Activated T-cell treated with anti-CD3 and anti-CD28 coated beads for 48 hours (primary cell): ENCODE measurements around the gene LGALS7.

Experiments used
- DNase-seq: peaks from one replicate; pipeline ENCODE4 v3.0.0-alpha.2; 2020; ENCODE audit warnings: low read depth

LGALS7 gene

DNA sequence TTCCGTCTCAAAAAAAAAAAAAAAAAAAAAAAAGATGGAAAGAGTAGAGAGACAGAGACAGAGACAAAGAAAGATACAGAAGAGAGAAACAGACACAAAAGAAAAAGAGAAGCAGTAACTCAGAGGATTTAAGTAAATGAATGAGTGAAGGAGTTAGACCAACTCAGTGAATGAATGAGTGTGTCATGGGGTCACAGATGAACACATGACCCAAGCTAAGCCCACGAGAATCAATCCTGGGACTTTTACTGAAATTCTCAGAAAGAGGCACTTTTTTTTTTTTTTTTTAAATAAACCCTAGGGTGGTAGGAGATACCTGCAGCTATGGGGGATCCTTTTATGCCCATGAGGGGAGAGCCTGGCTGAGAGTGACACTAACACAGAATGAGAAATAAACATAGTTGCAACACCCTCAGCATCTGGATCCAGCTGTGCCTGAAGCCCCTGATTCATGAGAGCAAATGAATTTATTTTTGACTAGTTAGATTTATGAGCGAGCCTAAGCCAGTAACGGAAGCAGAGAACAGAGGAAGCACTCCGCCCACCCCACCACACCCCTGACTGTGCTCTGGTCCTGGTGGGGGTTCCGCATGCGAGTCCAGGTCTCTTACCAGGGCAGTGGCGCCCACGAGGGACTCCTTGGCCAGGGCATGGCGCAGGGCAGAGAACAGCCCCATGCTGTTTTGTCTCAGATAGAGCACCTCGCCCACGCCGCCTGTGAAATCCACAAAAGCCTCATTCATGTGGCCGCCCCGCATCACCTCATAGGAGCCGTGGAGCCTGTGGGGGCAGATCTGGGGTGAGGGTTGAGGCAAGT, 33.7 kb downstream of the LGALS7 start:
- no peak for DNase-seq

DNA sequence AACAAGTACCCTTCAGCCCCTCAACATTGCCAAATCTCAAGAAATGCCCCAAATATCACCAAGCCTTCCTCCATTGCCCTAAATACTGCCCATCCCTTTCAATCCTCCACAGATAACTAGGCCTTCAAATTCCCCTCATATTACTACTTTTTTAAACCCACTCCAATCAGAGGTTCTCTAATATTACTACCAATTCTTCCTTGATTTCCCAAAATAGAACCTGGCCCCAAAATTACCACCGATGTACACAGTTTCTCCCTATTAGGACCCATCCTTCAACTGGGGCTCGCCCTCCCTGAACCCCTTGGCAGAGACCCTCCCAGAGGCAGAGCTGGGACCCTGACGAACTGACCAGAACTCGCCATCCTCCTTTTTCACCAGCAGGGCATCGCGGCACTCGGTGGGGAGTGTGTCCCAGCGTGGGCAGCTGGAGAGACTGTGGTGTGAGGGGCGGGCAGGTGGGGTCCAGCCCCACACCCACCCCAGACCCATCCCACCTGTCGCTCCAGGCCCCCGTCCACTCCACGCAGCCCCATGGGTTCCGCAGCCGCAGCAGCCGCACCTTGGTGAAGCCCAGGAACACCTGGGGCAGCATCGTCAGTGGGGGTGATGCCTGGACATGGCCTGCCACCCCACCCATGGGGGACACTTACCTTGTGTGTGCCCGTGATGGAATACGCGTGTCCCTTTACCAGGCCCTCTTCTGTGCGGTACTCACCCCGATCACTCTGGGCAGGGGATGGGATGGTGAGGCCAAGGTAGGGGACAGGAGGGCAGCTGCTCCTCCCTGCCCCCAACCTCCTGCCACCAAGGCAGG, 35.2 kb downstream of the LGALS7 start:
- no peak for DNase-seq

DNA sequence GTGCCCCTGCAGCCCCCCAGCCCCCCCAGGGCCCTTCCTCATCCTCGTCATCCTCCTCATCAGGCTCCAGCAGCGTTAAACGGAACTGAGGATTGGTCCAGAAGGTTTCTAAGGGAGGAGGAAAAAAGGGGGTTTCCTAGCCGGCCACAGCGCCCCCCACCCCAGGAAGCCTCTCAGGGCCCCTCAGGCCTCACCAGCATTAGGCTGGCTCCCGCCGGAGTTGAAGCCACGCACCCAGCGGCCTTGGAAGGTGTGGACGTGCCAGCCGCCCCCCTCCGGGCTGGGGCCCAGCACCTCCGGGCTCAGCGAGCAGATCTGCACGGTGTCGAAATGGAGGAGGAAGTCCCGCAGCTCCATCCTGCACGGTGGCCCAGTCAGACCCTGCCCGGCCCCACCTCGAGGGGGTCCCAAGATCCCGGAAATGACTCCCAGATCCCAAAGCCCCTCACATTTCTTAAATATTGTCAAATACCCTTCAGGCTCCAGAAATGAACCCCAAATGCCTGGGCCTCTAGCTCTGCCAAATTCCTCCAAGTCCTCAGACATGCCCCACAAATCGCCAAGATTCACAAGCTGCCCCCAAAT, 35.9 kb downstream of the LGALS7 start:
- no peak for DNase-seq

DNA sequence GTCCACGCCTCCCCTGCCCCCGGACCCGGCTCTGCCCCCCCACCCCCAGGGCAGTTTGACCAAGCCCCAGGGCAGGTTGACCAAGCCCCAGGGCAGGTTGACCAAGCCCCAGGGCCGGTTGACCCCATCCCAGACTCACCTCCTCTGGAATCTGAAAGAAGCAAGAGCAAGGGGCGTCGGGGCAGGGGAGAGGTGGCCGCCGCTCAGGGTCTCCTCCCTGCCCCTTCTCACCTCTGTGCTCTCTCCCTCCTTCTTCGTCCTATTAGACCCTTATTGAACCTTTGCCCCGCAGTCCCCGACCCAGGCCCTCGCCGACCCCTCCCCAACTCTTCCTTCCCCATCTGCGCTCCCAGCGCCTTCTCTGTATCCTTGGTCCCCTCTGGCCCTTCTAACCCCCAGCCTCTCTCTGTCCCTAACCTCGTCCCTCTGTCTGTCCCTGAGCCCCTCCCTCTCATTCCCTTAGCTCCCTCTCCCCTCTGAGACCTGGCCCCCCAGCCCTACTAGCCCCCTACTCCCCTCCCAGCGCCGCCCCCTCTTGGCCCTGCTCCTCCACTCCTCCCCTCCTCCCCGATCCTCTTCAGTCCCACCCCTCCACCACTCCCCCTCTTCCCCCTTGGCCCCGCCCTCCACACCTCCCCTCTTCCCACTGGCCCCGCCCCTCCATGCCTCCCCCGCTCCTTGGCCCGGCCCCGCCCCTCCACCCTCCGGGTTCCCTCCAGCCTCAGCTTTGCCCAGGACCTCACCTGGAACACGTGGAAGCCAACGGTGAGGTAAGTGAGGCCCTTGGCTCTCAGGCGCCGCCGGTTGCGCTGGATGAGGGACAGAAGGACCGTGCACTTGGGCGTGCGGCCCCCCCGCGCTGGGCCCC, 36.7 kb downstream of the LGALS7 start:
- peak; percentile 66 for DNase-seq

DNA sequence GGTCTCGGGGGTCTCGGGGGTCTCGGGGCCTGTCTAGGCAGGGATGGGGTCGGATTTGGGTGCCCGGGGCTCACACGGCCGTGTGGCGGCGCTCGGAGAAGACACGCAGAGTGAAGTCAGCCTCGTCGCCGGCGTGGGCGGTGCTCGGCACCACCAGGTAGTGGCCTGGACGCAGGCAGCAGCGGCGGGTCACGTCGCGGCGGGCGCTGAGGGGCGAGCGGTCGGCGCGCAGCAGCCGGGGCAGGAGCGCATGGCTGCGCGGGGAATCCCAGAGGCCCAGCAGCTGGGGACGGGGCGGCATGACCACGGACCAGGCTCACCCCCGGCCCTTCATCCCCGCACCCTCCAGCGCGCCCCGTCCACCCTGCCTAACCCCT, 37.3 kb downstream of the LGALS7 start:
- DNase-seq, result peak; percentile 55

DNA sequence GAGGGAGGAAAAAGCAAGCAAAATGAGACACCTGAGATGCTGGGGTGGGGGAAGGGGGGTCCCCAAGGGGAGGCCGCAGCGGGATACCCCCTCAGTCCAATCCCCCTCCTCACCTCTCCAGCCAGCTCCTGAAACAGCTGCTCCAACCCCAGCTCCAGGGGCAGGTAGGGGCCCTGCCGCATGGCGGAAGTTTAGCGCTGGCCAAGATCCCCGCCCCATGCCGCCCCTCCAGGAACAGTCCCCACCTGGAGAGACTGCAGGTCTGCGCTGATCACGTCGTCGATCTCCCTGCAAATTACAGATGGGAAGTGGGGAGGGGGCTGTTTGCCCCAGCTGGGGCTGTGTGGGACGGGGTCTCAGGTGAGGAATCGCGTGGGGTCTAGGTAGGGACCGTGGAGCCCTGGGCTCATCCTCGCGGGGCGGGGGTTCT, 38.0 kb downstream of the LGALS7 start:
- no peak for DNase-seq

DNA sequence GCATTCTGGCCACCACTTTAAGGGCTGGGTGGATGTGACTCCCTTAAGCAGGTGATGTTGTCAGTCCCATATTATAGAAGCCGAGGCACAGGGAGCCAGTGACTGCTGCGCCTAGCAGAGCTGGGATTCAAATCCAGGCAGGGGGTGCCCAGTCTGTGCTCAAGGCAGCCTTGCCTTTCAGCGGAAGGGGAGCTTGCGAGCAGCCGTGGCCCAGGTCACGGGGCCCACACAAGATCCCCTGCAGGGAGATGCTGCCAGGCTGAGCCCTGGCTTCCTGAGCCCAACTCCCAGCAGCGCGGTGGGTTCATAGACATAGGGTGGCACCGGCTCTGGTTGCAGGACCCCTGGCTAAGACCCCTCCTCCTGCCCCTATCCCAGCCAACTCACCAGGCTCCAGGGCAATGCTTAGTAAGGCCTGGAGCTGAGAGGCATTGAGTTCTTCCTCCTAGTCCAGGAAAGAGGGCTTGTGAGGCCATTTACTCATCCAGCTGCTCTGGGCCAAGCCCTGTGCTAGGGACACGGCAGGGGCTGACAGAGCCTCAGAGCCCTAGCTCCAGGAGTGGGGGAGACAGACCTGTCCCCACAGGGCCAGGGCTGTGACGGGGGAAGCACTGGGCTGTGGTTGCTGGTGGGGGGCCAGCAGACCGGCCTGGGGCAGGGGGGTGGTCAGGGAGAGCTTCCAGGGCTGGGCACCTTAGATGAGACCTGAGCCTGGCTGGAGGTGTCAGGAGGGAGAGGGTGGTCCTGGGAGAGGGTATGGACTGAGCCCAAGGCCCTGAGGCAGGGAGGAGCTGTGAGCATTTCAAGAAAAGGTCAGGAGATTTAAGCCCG, 38.7 kb downstream of the LGALS7 start:
- DNase-seq, result no peak

DNA sequence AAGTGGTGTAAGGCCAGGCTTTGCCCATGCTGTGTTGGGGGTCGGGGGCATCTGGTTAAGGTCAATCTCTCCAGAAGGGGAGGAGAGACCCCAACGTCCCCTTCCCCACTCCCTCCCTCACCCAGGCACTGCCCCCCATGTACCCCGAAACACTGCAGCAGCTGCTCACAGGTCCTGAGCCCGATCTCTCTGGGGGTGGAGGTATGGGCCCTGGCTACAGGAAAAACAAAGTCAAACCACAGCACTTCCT, 39.2 kb downstream of the LGALS7 start:
- no peak for DNase-seq

DNA sequence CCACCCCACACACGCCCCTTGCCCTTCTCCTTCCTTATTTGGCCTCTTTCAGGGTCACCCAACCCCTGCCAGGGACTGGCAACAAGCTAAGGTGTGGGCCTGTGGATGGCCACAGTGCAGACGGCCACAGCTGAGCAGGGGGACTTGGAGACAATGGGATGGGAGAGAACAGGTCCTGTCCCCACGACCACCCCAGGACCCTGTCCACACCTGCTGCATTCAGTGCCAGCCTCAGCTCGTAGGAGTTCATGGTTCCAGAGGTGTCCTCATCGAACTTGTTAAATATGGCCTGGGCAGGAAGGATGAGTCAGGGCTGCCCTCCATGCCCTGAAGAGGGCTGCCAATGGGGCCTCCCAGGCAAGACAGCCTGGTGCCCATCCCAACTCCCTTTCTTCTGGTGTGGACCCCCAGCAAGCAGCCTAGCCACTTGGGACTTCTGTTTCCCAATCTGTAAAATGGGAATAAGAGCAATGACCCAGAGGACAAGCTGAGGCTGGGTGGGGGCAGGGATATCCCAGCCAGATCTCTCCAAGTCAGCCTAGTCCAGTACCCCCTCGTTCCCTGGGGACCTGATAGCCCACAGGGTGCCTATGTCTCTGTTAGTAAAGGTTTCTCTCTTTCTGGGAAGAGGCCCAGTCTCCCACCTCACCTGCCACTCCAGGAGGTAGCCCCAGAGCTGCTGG, 39.7 kb downstream of the LGALS7 start:
- no peak for DNase-seq

DNA sequence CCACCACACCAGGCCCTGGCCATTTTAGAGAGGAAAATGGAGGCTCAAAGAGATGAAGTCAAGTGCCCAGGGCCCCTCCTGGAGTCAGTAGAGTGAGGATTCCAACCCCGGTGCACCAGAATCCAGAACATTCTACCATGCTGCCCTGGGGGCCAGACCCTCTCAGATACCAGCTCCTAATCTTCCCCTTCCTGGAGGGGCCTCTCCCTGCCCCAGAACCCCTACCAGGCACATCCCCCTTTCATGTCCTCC, 40.1 kb downstream of the LGALS7 start:
- DNase-seq, result no peak

DNA sequence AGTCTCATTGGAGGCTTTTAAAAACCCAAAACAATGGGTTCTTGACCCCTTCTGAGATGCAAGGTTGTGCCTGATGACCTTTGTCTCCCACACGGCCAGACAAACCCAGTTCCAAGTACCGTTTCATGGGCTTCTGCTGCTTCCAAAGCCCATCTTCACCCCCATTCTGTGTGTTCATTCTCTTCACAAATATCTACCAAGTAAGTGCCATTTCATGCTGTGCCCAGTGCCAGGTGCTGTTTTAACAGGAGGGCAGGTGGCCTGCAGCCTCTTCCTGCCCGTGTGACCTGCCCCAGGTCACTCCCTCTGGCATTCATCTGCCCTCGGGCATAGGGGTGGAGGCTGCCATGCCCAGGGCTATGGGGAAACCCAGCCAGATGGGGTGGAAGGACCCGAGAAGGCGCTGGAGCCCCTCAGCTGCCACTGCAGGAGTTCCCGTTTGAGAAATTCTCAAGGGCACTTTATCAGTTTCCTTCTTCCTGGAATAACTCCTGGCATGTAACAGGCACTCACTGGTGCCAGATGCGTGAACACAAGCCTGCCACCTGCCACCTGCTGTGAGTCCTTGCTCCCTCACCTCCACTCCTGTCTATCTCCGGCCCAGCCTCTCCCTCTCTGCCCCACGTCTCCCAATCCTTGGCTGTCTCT, 41.5 kb downstream of the LGALS7 start:
- DNase-seq, result no peak

DNA sequence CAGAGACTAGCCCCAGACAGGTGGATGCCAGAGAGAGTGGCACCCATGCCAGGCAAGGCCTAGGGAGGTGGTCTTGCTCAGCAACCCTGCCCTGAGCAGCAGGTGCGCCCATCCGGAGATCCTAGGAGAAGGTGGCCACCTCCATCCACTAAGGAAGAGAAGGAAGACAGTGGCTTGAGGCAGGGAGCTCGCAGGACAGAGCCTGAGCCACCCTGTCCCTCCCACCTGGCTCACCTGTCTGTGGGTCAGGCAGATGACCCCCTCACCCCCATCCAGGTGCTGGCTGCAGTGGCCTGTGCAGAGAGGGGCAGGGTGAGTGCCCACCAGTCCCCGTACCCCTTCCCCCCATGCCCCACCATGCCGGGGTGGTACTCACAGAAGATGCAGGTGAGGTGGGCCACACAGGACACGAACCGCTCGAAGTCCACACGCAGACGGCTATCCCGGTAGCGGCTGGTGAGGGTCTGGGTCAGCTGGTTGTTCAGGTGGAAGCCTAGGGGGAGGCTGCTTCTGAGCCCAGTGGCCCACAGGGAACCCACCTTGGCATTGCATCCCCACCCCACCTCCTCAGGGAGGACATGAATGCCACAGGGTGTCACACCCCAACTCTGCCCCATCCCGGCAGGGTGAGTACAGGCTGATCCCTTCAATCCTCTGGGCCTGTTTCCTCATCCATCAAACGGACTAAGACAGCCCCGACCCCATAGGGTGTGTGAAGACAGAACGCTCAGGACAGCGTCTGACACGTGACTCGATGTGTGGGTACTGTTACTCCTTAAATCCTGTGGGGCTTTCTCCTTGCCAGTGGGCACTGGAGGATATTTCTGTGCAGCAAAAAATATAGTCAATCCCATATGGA, 42.4 kb downstream of the LGALS7 start:
- DNase-seq, result no peak

DNA sequence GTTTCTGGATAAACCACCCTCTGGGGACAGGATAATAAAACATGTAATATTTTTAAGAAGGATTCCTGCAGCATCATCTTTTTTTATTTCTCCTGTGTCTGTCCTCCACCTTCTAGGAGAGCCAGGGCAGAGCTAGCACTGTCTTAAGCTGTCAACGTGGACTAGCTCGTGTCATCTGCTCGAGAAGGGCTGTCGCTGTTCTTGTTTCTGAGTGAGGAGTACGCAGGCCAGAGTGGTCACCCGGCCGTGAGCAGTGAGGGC, 42.9 kb downstream of the LGALS7 start:
- no peak for DNase-seq

DNA sequence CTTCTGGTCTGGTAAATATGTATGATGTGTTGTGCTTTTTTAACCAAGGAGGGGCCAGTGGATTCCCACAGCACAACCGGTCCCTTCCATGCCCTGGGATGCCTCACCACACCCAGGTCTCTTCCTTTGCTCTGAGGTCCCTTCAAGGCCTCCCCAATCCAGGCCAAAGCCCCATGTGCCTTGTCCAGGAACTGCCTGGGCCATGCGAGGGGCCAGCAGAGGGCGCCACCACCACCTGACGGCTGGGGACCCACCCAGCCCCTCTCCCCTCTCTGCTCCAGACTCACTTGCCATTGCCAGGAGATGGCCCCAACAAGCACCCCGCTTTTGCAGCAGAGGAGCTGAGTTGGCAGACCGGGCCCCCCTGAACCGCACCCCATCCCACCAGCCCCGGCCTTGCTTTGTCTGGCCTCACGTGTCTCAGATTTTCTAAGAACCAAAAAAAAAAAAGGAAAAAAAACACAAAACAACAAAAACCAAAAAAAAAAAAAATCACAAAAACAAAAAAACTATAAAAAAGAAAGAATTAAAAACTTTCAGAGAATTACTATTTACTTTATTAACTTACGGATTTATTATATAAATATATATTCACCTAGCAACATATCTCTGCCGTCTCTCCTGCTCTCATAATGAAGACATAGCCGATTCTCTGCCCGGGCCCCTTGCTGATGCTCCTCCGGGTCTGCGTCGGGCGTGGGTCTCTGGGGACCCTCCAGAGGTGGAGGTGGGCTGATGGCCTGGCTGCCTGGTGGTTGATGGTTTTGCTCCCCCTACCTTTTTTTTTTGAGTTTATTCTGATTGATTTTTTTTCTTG, 43.5 kb downstream of the LGALS7 start:
- DNase-seq, result peak; percentile 78

DNA sequence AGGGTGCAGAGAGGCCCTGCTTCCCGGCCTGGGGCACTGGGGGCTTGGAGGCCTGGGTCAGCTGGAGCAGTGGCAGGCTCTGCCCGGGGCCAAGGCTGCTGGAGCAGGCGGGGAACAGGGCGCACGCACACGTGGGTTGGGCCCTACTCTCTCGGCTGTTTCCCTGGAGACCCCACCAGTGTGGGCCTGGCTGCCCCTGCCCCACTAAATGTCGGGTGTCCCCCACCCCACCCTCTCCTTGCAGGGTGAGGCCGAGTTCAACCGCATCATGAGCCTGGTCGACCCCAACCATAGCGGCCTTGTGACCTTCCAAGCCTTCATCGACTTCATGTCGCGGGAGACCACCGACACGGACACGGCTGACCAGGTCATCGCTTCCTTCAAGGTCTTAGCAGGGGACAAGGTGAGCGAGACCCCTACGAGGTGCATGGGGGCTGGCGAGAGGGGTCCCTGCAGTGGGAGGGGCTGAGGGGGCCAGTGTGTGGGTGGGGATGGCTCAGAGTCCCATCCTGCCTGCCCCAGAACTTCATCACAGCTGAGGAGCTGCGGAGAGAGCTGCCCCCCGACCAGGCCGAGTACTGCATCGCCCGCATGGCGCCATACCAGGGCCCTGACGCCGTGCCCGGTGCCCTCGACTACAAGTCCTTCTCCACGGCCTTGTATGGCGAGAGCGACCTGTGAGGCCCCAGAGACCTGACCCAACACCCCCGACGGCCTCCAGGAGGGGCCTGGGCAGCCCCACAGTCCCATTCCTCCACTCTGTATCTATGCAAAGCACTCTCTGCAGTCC, 44.4 kb downstream of the LGALS7 start:
- DNase-seq, result no peak

DNA sequence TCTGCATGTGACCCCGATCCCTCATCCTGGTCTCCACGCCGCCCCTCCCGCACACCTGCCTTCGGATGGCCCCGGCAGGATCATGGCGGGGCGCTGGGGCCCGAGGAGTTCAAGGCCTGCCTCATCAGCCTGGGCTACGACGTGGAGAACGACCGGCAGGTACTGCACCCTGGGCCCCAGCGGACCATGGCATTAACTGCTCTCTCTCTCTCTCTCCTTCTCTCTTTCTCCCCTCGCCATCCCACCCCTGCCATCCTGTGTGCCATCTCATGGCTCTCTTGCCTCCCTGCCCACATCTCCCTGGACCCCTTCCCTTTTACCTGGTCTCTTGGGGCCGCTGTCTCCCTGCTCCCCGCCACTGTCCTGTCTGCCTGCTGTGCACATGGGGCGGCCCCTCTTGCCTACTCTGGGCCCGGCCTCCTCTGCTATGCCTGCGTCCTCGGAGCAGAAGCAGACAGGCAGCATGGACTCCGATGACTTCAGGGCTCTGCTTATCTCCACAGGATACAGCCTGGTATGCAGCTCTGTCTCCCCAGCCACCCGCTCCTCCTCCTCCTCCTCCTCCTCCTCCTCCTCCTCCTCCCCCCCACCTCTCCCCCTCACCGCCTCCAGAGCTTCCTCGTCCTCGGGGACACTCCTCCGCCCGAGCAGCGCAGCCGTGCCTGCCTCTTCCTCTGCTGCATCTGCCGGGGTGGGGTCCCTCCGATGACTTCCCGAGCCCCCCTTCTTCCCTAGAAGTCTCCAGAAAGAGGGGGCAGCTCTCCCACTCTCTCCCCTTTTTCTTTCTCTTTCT, 45.3 kb downstream of the LGALS7 start:
- no peak for DNase-seq

DNA sequence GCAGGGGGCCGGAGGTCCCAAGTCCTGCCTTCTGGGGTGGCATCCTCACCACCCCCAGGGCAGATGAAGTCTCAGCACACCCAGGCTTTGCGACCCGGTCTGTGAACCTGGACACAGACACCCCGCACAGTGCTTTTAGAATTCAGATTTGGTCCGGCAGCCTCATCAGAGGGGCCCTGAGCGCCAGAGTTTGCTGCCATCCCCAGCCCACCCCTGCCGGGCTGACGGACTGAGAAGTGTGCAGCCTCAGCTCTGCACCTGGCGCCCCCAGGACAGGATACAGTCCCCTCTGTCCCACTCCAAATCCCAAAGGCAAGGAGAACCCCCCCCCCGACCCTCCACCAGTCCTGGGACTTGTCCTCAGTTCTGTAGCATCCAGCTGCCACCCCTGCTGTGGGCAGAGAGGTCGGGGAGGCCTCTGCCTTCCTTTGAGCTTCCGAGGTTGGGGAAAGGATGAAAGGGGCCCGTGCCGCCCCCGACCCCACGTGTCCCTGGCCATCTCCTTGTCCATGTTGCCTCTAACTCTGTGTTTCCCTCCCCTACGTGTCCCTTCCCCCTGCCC, 45.9 kb downstream of the LGALS7 start:
- DNase-seq, result no peak
